ENCODE measurements around the gene FER. TPM values are rescaled to one million over a fixed set of nuclear protein-coding genes. Genes with fewer than 3 reads are reported as not detected.
A peak's percentile ranks its signal among the peaks of the same experiment; 100 is the strongest.

The FER gene
- total and polyA plus RNA-seq, 10 of the 15 experiments (the other 5 are each of a cell fraction or from before 2014, with no cell fraction given): 4.4 to 19.1 (median 9.6) TPM

- TF ChIP-seq CUX1 (IDR thresholded peaks at IDR 0.05; ENCODE audit: insufficient replicate concordance, low read depth, low read length): no peak
- no peak for TF ChIP-seq TARDBP (IDR thresholded peaks at IDR 0.05; ENCODE audit: borderline replicate concordance)
- no peak for TF ChIP-seq SP1 (IDR thresholded peaks at IDR 0.05; ENCODE audit: low read depth, low read length)
- TF ChIP-seq MTA2 (IDR thresholded peaks at IDR 0.05; ENCODE audit: low read depth): peak; percentile 38; the same call in 1 of the 2 replicates
- no peak for TF ChIP-seq FOXK2 (IDR thresholded peaks at IDR 0.05)
- no peak for TF ChIP-seq ZBED1 (IDR thresholded peaks at IDR 0.05; ENCODE audit: borderline replicate concordance)
- TF ChIP-seq MTA3 (IDR thresholded peaks at IDR 0.05; ENCODE audit: borderline replicate concordance, low read length): no peak
- TF ChIP-seq PAX5 (IDR thresholded peaks at IDR 0.05; ENCODE audit: borderline replicate concordance, low read depth, low read length): no peak
- 0 out of 4 replicates have a peak, but pooled peaks of 1 of the 2 experiments have one; percentile 9 for TF ChIP-seq EP300 (IDR thresholded peaks at IDR 0.05; ENCODE audit: borderline replicate concordance in 1 of 2, control insufficient read depth in 1 of 2, low read depth in 2 of 2, low read length in 2 of 2)
- TF ChIP-seq EGR1 (IDR thresholded peaks at IDR 0.05; ENCODE audit: borderline replicate concordance in 1 of 2, low read depth in 2 of 2, low read length in 2 of 2): no peak
- TF ChIP-seq ZBTB40 (IDR thresholded peaks at IDR 0.05; ENCODE audit: borderline replicate concordance): no peak
- no peak for TF ChIP-seq CBX5 (IDR thresholded peaks at IDR 0.05; ENCODE audit: low read depth)
- TF ChIP-seq MYB (IDR thresholded peaks at IDR 0.05; ENCODE audit: borderline replicate concordance, low read depth, low read length): no peak
- TF ChIP-seq HSF1 (IDR thresholded peaks at IDR 0.05; ENCODE audit: low read depth, low read length): no peak
- TF ChIP-seq CTCF (IDR thresholded peaks at IDR 0.05 in 2 of 3, conservative IDR thresholded peaks at IDR 0.05 in 1 of 3; ENCODE audit: control insufficient read depth in 2 of 3, extremely low read depth in 1 of 3, insufficient read depth in 1 of 3, low read depth in 3 of 3, low read length in 3 of 3): no peak
- TF ChIP-seq RCOR1 (conservative IDR thresholded peaks at IDR 0.05; ENCODE audit: low read depth, low read length): no peak
- TF ChIP-seq BACH1 (IDR thresholded peaks at IDR 0.05; ENCODE audit: borderline replicate concordance): peak; percentile 94
- no peak for TF ChIP-seq CHD2 (IDR thresholded peaks at IDR 0.05; ENCODE audit: borderline replicate concordance, low read depth, low read length)
Measured at GRCh38 chr5:109191153-109191558, 443.5 kb downstream of the FER start (continued).
